Measurements from ENCODE around the gene GTF3C1. TPM values are rescaled to one million over a fixed set of nuclear protein-coding genes. Genes with fewer than 3 reads are reported as not detected.

Gene GTF3C1
- total RNA-seq, 6 experiments from 2014 or later: 66.6 to 86.1 (median 80.3) TPM

DNA sequence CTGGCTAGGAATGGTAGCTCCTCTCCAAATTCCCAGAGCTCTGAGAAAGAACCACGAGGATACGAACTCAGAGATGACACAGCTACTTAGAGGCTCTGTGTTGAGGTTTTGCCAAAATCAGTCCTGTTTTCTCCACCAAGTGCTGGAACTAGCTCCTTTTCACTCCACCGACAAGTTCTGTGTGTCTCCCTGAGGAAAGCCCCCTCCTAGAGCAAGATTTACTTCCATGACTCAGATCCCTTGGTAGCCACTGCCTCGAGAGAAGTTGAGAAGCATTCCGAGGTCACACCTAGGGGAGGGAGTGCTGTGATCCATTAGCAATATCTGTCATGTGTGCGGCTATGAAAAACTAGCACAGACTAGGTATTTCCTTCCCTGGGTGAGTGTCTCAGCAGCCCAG lies 117.2 kb downstream of the GTF3C1 start:
- Mint-ChIP-seq H3K9me3 (no peaks in the 10 kb centered on the region), H3K36me3 (ENCODE audit: low read depth) (no peaks in the 10 kb centered on the region), H3K4me3 (peak overlapping the region; percentile 44), H3K27ac (peak overlapping the region; percentile 81), H3K27me3 (ENCODE audit: insufficient read depth) (peaks cover 4% of the 10 kb centered on the region; the same call in 1 of the 2 replicates), H3K4me1 (ENCODE audit: low read depth) (peaks cover 30% of the 10 kb centered on the region)
- TF ChIP-seq, protein P1, sequence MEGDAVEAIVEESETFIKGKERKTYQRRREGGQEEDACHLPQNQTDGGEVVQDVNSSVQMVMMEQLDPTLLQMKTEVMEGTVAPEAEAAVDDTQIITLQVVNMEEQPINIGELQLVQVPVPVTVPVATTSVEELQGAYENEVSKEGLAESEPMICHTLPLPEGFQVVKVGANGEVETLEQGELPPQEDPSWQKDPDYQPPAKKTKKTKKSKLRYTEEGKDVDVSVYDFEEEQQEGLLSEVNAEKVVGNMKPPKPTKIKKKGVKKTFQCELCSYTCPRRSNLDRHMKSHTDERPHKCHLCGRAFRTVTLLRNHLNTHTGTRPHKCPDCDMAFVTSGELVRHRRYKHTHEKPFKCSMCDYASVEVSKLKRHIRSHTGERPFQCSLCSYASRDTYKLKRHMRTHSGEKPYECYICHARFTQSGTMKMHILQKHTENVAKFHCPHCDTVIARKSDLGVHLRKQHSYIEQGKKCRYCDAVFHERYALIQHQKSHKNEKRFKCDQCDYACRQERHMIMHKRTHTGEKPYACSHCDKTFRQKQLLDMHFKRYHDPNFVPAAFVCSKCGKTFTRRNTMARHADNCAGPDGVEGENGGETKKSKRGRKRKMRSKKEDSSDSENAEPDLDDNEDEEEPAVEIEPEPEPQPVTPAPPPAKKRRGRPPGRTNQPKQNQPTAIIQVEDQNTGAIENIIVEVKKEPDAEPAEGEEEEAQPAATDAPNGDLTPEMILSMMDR (IDR thresholded peaks at IDR 0.05): no peak
- peak; percentile 82 for DNase-seq

DNA sequence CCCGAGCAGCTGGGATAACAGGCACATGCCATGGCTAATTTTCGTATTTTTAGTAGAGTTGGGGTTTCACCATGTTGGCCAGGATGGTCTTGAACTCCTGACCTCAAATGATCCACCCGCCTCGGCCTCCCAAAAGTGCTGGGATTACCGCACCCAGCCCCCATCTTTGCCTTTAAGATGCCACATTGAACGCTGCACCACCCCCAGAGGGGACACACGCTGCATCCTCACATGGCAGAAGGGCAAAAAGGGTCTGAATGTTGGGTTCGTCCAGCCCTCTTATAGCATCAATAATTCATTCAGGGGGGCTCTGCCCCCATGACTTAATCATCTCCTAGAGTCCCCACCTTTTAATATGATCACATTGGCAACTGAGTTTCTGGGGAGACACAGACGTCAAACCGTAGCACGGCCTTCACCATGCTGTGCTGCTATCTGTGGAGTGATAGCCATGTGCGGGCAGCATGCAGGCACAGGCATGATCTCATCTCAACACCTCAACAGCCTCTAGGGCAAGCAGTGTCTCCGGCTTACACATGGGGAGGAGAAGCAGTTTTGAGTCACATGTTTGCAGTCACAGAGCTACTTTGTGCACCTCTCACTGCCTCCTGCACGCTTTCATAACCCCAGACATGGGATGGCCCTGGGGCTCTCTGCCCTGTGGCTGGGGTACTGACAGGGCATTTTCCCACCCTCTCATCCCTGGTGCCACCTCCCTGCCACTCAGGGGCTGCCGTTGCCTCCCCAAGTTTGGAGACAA lies 117.8 kb downstream of the GTF3C1 start:
- H3K27me3 Mint-ChIP-seq (ENCODE audit: insufficient read depth): peaks cover 4% of the 10 kb centered on the region; the same call in 1 of the 2 replicates
- H3K36me3 Mint-ChIP-seq (ENCODE audit: low read depth): no peaks in the 10 kb centered on the region
- TF ChIP-seq, protein P1 (IDR thresholded peaks at IDR 0.05): no peak
- peak; percentile 76 for DNase-seq
- no peaks in the 10 kb centered on the region for H3K9me3 Mint-ChIP-seq
- peak overlapping the region; percentile 81 for H3K27ac Mint-ChIP-seq
- peaks cover 32% of the 10 kb centered on the region for H3K4me1 Mint-ChIP-seq (ENCODE audit: low read depth)
- peak overlapping the region; percentile 44 for H3K4me3 Mint-ChIP-seq

DNA sequence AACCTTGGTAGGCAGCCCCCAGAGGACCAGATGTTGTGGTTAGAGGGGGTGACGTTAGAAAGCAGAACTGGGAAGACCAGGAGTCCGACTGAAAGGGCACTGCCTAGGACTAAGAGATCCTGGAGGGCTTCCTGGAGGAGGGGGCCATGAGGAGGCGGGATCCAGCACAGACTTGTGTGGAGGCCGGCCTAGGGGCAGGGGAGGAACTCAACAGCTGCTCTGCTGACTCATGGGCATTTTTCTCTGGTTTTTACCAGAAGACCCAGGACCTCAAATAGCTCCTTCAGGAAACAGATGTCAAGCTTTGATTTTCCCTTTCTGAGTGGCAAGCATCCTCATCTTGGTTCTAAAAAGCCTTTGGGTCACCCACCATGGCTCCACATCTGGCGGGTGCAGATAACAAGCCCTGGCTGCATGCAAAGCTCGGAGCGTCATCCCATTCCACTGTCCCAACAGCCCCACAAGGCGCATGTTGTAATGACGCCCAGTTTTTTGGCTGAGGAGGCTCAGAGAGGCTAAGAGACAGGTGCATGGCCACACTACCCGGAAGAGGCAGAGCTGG lies 118.7 kb downstream of the GTF3C1 start:
- H3K4me1 Mint-ChIP-seq (ENCODE audit: low read depth): peaks cover 41% of the 10 kb centered on the region
- no peak overlapping the region for H3K27ac Mint-ChIP-seq
- TF ChIP-seq, protein P1 (IDR thresholded peaks at IDR 0.05): no peak
- no peaks in the 10 kb centered on the region for H3K9me3 Mint-ChIP-seq
- H3K36me3 Mint-ChIP-seq (ENCODE audit: low read depth): no peaks in the 10 kb centered on the region
- peaks cover 4% of the 10 kb centered on the region; the same call in 1 of the 2 replicates for H3K27me3 Mint-ChIP-seq (ENCODE audit: insufficient read depth)
- H3K4me3 Mint-ChIP-seq: no peak overlapping the region
- DNase-seq: no peak

DNA sequence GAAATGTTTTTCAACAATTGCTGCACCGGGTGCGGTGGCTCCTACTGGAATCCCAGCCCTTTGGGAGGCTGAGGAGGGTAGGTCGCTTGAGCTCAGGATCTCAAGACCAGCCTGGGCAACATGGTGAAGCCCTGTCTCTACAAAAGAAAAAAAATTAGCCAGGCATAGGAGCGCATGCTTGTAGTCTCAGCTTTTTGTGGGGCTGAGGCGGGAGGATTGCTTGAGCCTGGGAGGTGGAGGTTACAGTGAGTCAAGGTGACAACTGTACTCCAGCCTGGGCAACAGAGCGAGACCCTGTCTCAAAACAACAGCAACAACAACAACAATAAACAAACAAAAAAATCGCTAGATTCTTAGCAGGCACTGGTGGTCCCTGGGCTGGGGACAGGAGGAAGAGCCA lies 119.2 kb downstream of the GTF3C1 start:
- TF ChIP-seq, protein P1 (IDR thresholded peaks at IDR 0.05): no peak
- no peak overlapping the region for H3K27ac Mint-ChIP-seq
- H3K36me3 Mint-ChIP-seq (ENCODE audit: low read depth): no peaks in the 10 kb centered on the region
- H3K4me3 Mint-ChIP-seq: no peak overlapping the region
- peaks cover 4% of the 10 kb centered on the region; the same call in 1 of the 2 replicates for H3K27me3 Mint-ChIP-seq (ENCODE audit: insufficient read depth)
- DNase-seq: no peak
- peaks cover 45% of the 10 kb centered on the region for H3K4me1 Mint-ChIP-seq (ENCODE audit: low read depth)
- no peaks in the 10 kb centered on the region for H3K9me3 Mint-ChIP-seq

DNA sequence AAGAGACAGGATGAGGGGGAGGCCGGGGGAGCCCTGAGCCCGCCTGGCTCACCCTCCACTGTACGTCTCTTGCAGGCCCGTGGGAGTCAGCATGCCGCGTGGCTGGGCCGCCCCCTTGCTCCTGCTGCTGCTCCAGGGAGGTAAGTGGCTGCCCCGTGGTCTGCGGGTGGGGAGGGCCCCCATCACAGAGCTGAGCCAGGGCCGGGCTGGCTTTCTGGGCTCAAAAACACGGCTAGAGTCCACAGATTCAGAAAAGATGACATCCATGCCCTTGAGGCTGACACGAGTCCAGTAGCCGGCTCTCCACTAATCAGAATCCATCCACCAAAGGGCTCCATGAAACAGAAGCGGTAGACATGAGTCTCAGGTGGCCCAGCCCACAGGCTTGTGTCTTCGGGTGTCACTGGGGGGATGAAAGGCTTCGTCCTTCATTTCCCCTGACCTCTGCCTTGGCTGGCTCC lies 119.7 kb downstream of the GTF3C1 start:
- TF ChIP-seq, protein P1 (IDR thresholded peaks at IDR 0.05): no peak
- H3K27ac Mint-ChIP-seq: no peak overlapping the region

More for the DNA sequence above, 119.7 kb downstream of the GTF3C1 start:
- H3K9me3 Mint-ChIP-seq: no peaks in the 10 kb centered on the region
- no peak for DNase-seq
- H3K27me3 Mint-ChIP-seq (ENCODE audit: insufficient read depth): peaks cover 4% of the 10 kb centered on the region
- H3K36me3 Mint-ChIP-seq (ENCODE audit: low read depth): no peaks in the 10 kb centered on the region
- no peak overlapping the region for H3K4me3 Mint-ChIP-seq
- H3K4me1 Mint-ChIP-seq (ENCODE audit: low read depth): peaks cover 45% of the 10 kb centered on the region
